Activated T-helper 2 cell treated with anti-CD3 and anti-CD28 coated beads, Interferon-gamma antibody, Interleukin-2, Interleukin-4, amounts not matched to agents 10 μg/mL and 5 μg/mL and 100 μg/mL, durations not matched to agents 14 hours and 24 hours and 36 hours (primary cell): Measurements from ENCODE around the gene CBLN3. TPM values are rescaled to one million over a fixed set of nuclear protein-coding genes. Genes with fewer than 3 reads are reported as not detected.

ENCODE experiments used
- DNase-seq: peaks from one replicate; pipeline ENCODE4 v3.0.0; 2021; ENCODE audit warnings: low spot score
- H3K27ac Mint-ChIP-seq: one replicate; pipeline ENCODE4 v1.8.0; 2021; ENCODE audit warnings: mixed read lengths
- H3K27me3 Mint-ChIP-seq: one replicate; pipeline ENCODE4 v1.8.0; 2021; ENCODE audit warnings: low read depth, mixed read lengths
- H3K36me3 Mint-ChIP-seq: one replicate; pipeline ENCODE4 v1.8.0; 2021; ENCODE audit warnings: low read depth, mixed read lengths
- H3K4me1 Mint-ChIP-seq: one replicate; pipeline ENCODE4 v1.8.0; 2021; ENCODE audit warnings: low read depth, mixed read lengths
- H3K4me3 Mint-ChIP-seq: one replicate; pipeline ENCODE4 v1.8.0; 2021; ENCODE audit warnings: low read depth, mild to moderate bottlenecking, moderate library complexity, mixed read lengths
- H3K9me3 Mint-ChIP-seq: one replicate; pipeline ENCODE4 v1.8.0; 2021; ENCODE audit warnings: mixed read lengths
- intact Hi-C: fragments of 100-400 bp; cut with micrococcal nuclease; formaldehyde crosslinking; loops from one replicate; pipeline ENCODE4 v1.15.1; 2023
- total RNA-seq: library from RNA; stranded (reverse); gene quantifications from 2 replicates; pipeline ENCODE4 v1.2.3, GENCODE V29; 2022

The CBLN3 gene
- total RNA-seq, 1 donor from 2014 or later, result 5.5 TPM

GRCh38 chr14:24436355-24437019, 7.0 kb upstream of the CBLN3 start:
- Mint-ChIP-seq H3K27me3 (no peaks in the 10 kb centered on the region), H3K4me1 (peaks cover 48% of the 10 kb centered on the region), H3K27ac (peak overlapping the region; percentile 53), H3K36me3 (peaks cover 78% of the 10 kb centered on the region), H3K9me3 (no peaks in the 10 kb centered on the region), H3K4me3 (no peak overlapping the region)
- intact Hi-C loops, result loop anchor here (1.0 to 10.0 kb wide), 2 partner anchors 103 to 342 kb away; partner anchors contain the start of gene PCK2
- DNase-seq, result no peak

- no peaks in the 10 kb centered on the region for H3K27me3 Mint-ChIP-seq
- no peaks in the 10 kb centered on the region for H3K9me3 Mint-ChIP-seq
- H3K36me3 Mint-ChIP-seq, result peaks cover 83% of the 10 kb centered on the region
- intact Hi-C loops, result loop anchor here (1.0 to 10.0 kb wide), 2 partner anchors 103 to 341 kb away; partner anchors contain the start of gene PCK2
- no peak for DNase-seq
- H3K4me1 Mint-ChIP-seq, result peaks cover 49% of the 10 kb centered on the region
- H3K4me3 Mint-ChIP-seq, result no peak overlapping the region
- H3K27ac Mint-ChIP-seq, result no peak overlapping the region
Observed at GRCh38 chr14:24435998-24436354, 6.5 kb upstream of the CBLN3 start.

GRCh38 chr14:24435192-24435810, 5.8 kb upstream of the CBLN3 start:
- H3K9me3 Mint-ChIP-seq, result no peaks in the 10 kb centered on the region
- no peak overlapping the region for H3K4me3 Mint-ChIP-seq
- peaks cover 45% of the 10 kb centered on the region for H3K4me1 Mint-ChIP-seq
- DNase-seq, result no peak
- H3K27me3 Mint-ChIP-seq, result no peaks in the 10 kb centered on the region
- peaks cover 80% of the 10 kb centered on the region for H3K36me3 Mint-ChIP-seq
- intact Hi-C loops, result loop anchor here (10.0 kb wide), 1 partner anchor 340 kb away; the partner anchor contains the start of gene PCK2
- H3K27ac Mint-ChIP-seq, result no peak overlapping the region

GRCh38 chr14:24434676-24435075, 5.2 kb upstream of the CBLN3 start:
- H3K36me3 Mint-ChIP-seq, result peaks cover 78% of the 10 kb centered on the region
- DNase-seq, result no peak
- intact Hi-C loops, result loop anchor here (10.0 kb wide), 1 partner anchor 340 kb away; the partner anchor contains the start of gene PCK2
- peaks cover 44% of the 10 kb centered on the region for H3K4me1 Mint-ChIP-seq
- no peak overlapping the region for H3K4me3 Mint-ChIP-seq
- H3K27me3 Mint-ChIP-seq, result no peaks in the 10 kb centered on the region
- peak overlapping the region; percentile 15 for H3K27ac Mint-ChIP-seq
- no peaks in the 10 kb centered on the region for H3K9me3 Mint-ChIP-seq

- no peak overlapping the region for H3K27ac Mint-ChIP-seq
- DNase-seq, result no peak
- H3K27me3 Mint-ChIP-seq, result no peaks in the 10 kb centered on the region
- intact Hi-C loops, result loop anchor here (10.0 kb wide), 1 partner anchor 339 kb away; the partner anchor contains the start of gene PCK2
- no peaks in the 10 kb centered on the region for H3K9me3 Mint-ChIP-seq
- H3K4me1 Mint-ChIP-seq, result peaks cover 43% of the 10 kb centered on the region
- peaks cover 72% of the 10 kb centered on the region for H3K36me3 Mint-ChIP-seq
- H3K4me3 Mint-ChIP-seq, result no peak overlapping the region
Observed at GRCh38 chr14:24434036-24434435, 4.6 kb upstream of the CBLN3 start.

- no peak overlapping the region for H3K27ac Mint-ChIP-seq
- H3K36me3 Mint-ChIP-seq, result peaks cover 57% of the 10 kb centered on the region
- H3K4me3 Mint-ChIP-seq, result no peak overlapping the region
- H3K9me3 Mint-ChIP-seq, result no peaks in the 10 kb centered on the region
- DNase-seq, result peak; percentile 7
- intact Hi-C loops, result loop anchor here (10.0 kb wide), 1 partner anchor 338 kb away; the partner anchor contains the start of gene PCK2
- no peaks in the 10 kb centered on the region for H3K27me3 Mint-ChIP-seq
- H3K4me1 Mint-ChIP-seq, result peaks cover 34% of the 10 kb centered on the region
Observed at GRCh38 chr14:24432259-24433131, 3.0 kb upstream of the CBLN3 start.

GRCh38 chr14:24431569-24432258, 2.2 kb upstream of the CBLN3 start:
- Mint-ChIP-seq H3K4me1 (peaks cover 30% of the 10 kb centered on the region), H3K4me3 (peak overlapping the region; percentile 84), H3K27me3 (no peaks in the 10 kb centered on the region), H3K9me3 (no peaks in the 10 kb centered on the region), H3K27ac (peak overlapping the region; percentile 91), H3K36me3 (peaks cover 49% of the 10 kb centered on the region)
- intact Hi-C loops, result loop anchor here (1.0 to 10.0 kb wide), 7 partner anchors 11 to 337 kb away; partner anchors contain the start of genes PCK2, SDR39U1 and TINF2
- DNase-seq, result peak; percentile 83

GRCh38 chr14:24430682-24431568, 1.5 kb upstream of the CBLN3 start:
- peaks cover 42% of the 10 kb centered on the region for H3K36me3 Mint-ChIP-seq
- DNase-seq, result peak; percentile 66
- no peaks in the 10 kb centered on the region for H3K27me3 Mint-ChIP-seq
- peaks cover 36% of the 10 kb centered on the region for H3K4me1 Mint-ChIP-seq
- peak overlapping the region; percentile 84 for H3K4me3 Mint-ChIP-seq
- intact Hi-C loops, result loop anchor here (1.0 to 10.0 kb wide), 7 partner anchors 11 to 336 kb away; partner anchors contain the start of genes PCK2, SDR39U1 and TINF2
- H3K27ac Mint-ChIP-seq, result peak overlapping the region; percentile 91
- H3K9me3 Mint-ChIP-seq, result no peaks in the 10 kb centered on the region

GRCh38 chr14:24430143-24430681, 744 bp upstream of the CBLN3 start:
- intact Hi-C loops, result loop anchor here (2.0 to 10.0 kb wide), 3 partner anchors 63 to 335 kb away; partner anchors contain the start of genes PCK2 and TINF2
- peak overlapping the region; percentile 84 for H3K4me3 Mint-ChIP-seq
- no peaks in the 10 kb centered on the region for H3K9me3 Mint-ChIP-seq
- H3K4me1 Mint-ChIP-seq, result peaks cover 43% of the 10 kb centered on the region
- H3K27me3 Mint-ChIP-seq, result no peaks in the 10 kb centered on the region
- peak; percentile 48 for DNase-seq
- H3K27ac Mint-ChIP-seq, result peak overlapping the region; percentile 91
- H3K36me3 Mint-ChIP-seq, result peaks cover 36% of the 10 kb centered on the region

GRCh38 chr14:24428628-24429394, 657 bp downstream of the CBLN3 start:
- intact Hi-C loops, result no loop called here
- Mint-ChIP-seq H3K36me3 (peaks cover 28% of the 10 kb centered on the region), H3K27me3 (no peaks in the 10 kb centered on the region), H3K4me1 (peaks cover 43% of the 10 kb centered on the region), H3K27ac (peak overlapping the region; percentile 94), H3K4me3 (peak overlapping the region; percentile 85), H3K9me3 (no peaks in the 10 kb centered on the region)
- DNase-seq, result peak; percentile 10
